ENCODE results near the gene ACP2.

Gene ACP2

DNA sequence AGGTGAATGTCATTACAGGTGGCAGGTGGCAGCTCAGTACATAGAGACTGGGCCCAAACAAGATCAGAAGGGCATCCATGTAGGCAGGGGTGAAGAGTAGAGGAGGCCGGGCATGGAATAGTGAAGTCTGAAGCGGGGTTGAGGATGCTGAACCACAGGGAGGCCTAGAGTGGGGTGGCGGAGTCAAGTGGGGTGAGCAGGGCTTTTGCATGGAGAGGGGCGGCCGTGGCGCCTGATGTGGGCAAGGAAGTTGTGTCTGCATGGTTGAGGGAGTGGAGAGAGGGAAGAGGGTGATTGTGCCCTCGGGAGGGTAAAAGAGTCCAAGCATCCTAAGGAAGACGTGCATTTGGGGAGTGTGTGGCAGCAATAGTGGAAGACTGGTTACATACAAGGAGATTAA lies 19.5 kb downstream of the ACP2 start:
- no peak for TF ChIP-seq TAF1 (IDR thresholded peaks at IDR 0.05; ENCODE audit: low read depth)

DNA sequence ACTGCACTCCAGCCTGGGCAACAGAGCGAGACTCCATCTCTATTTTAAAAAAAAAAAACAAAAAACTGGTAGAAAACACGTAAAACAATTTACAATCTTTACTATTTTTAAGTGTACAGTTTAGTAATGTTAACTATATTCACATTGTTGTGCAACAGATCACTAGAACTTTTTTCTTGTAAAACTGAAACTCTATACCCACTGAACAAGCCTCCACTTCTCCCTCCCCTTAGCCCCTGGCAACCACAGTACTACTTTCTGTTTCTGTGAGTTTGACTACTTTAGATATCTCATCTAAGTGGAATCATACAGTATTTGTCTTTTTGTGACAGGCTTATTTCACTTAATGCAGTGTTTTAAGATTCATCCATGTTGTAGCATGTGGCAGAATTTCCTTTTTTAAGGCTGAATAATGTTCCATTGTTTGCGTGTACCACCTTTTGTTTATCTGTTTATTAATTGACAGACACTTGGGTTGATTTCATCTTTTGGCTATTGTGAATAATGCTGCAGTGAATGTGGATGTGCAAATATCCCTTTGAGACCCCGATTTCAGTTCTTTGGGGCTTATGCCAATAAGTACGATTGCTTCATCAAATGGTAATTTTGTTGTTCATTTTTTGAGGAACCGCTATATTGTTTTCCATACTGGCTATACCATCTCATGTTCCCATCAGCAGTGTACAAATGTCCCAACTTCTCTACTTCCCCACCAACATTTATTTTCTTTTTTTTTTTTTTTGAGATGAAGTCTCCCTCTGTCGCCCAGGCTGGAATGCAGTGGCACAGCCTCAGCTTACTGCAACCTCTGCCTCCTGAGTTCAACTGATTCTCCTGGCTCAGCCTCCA lies 22.8 kb downstream of the ACP2 start:
- no peak for TF ChIP-seq TCF12 (IDR thresholded peaks at IDR 0.05; ENCODE audit: low read depth)
- TF ChIP-seq, protein P1, sequence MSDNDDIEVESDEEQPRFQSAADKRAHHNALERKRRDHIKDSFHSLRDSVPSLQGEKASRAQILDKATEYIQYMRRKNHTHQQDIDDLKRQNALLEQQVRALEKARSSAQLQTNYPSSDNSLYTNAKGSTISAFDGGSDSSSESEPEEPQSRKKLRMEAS (IDR thresholded peaks at IDR 0.05) = no peak
- TF ChIP-seq CEBPB (IDR thresholded peaks at IDR 0.05) = no peak
- TF ChIP-seq EGR1 (IDR thresholded peaks at IDR 0.05) = no peak
- TF ChIP-seq ZBTB7A (IDR thresholded peaks at IDR 0.05; ENCODE audit: low read depth) = no peak
- no peak for TF ChIP-seq TEAD4 (IDR thresholded peaks at IDR 0.05)
- TF ChIP-seq TAF1 (IDR thresholded peaks at IDR 0.05; ENCODE audit: low read depth) = no peak
- no peak for TF ChIP-seq EP300 (IDR thresholded peaks at IDR 0.05; ENCODE audit: borderline replicate concordance)
- TF ChIP-seq YY1 (IDR thresholded peaks at IDR 0.05; ENCODE audit: low read depth) = no peak
- TF ChIP-seq, protein P2, sequence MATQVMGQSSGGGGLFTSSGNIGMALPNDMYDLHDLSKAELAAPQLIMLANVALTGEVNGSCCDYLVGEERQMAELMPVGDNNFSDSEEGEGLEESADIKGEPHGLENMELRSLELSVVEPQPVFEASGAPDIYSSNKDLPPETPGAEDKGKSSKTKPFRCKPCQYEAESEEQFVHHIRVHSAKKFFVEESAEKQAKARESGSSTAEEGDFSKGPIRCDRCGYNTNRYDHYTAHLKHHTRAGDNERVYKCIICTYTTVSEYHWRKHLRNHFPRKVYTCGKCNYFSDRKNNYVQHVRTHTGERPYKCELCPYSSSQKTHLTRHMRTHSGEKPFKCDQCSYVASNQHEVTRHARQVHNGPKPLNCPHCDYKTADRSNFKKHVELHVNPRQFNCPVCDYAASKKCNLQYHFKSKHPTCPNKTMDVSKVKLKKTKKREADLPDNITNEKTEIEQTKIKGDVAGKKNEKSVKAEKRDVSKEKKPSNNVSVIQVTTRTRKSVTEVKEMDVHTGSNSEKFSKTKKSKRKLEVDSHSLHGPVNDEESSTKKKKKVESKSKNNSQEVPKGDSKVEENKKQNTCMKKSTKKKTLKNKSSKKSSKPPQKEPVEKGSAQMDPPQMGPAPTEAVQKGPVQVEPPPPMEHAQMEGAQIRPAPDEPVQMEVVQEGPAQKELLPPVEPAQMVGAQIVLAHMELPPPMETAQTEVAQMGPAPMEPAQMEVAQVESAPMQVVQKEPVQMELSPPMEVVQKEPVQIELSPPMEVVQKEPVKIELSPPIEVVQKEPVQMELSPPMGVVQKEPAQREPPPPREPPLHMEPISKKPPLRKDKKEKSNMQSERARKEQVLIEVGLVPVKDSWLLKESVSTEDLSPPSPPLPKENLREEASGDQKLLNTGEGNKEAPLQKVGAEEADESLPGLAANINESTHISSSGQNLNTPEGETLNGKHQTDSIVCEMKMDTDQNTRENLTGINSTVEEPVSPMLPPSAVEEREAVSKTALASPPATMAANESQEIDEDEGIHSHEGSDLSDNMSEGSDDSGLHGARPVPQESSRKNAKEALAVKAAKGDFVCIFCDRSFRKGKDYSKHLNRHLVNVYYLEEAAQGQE (IDR thresholded peaks at IDR 0.05; ENCODE audit: low read depth) = no peak
- TF ChIP-seq, protein P3, sequence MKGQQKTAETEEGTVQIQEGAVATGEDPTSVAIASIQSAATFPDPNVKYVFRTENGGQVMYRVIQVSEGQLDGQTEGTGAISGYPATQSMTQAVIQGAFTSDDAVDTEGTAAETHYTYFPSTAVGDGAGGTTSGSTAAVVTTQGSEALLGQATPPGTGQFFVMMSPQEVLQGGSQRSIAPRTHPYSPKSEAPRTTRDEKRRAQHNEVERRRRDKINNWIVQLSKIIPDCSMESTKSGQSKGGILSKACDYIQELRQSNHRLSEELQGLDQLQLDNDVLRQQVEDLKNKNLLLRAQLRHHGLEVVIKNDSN (IDR thresholded peaks at IDR 0.05) = no peak
- TF ChIP-seq FOXM1 (IDR thresholded peaks at IDR 0.05; ENCODE audit: borderline replicate concordance, low read depth) = no peak
- no peak for TF ChIP-seq CREB1 (IDR thresholded peaks at IDR 0.05; ENCODE audit: low read depth)
- TF ChIP-seq NFIC (IDR thresholded peaks at IDR 0.05) = no peak
- no peak for TF ChIP-seq RAD21 (IDR thresholded peaks at IDR 0.05; ENCODE audit: low read depth)

DNA sequence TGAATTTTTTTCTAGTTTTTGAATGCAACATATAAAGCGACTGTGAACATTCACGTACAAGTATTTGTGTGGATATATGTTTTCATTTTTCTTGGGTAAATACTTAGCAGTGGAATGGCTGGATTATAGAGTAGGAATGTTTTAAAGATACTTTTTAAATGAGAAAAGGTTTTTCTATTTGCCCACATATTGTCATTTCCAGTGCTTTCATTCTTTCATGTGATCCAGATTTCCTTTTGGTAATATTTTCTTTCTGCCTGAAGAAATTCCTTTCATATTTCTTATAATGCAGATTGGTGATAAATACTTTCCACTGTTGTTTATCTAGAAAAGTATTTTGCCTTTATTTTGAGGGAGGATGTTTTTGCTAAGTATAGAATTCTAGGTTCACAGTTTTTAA lies 25.9 kb downstream of the ACP2 start:
- TF ChIP-seq, protein P3 (IDR thresholded peaks at IDR 0.05) = no peak
- TF ChIP-seq NFIC (IDR thresholded peaks at IDR 0.05) (no peak), TAF1 (IDR thresholded peaks at IDR 0.05; ENCODE audit: low read depth) (no peak), EGR1 (IDR thresholded peaks at IDR 0.05) (no peak), TCF12 (IDR thresholded peaks at IDR 0.05; ENCODE audit: low read depth) (no peak), EP300 (IDR thresholded peaks at IDR 0.05; ENCODE audit: borderline replicate concordance) (no peak), RAD21 (IDR thresholded peaks at IDR 0.05; ENCODE audit: low read depth) (no peak)
- TF ChIP-seq, protein P2 (IDR thresholded peaks at IDR 0.05; ENCODE audit: low read depth) = no peak
- TF ChIP-seq, protein P1 (IDR thresholded peaks at IDR 0.05) = no peak

DNA sequence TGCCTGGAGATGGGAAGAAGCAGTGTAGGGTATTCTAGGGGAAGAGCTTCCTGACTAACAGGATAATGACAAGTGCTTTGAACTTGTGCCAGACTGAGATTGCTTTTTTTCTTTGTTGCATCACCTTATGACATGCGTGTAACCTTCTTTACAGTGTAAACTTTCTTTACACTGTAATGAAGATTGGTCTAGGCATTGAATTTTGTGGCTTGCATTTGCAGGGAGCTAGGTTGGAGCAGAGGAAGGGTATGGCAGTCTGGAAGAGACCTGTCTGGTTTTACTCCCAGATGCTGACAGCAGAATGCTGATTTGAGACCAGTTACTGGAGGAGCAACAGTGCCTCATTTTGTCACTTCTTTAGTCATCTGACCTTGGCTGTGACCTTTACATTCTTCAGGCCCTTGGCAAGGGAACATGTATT lies 28.2 kb downstream of the ACP2 start:
- TF ChIP-seq FOXM1 (IDR thresholded peaks at IDR 0.05; ENCODE audit: borderline replicate concordance, low read depth) (no peak), ZBTB7A (IDR thresholded peaks at IDR 0.05; ENCODE audit: low read depth) (no peak), EGR1 (IDR thresholded peaks at IDR 0.05) (no peak), RAD21 (IDR thresholded peaks at IDR 0.05; ENCODE audit: low read depth) (no peak), TEAD4 (IDR thresholded peaks at IDR 0.05) (no peak), CREB1 (IDR thresholded peaks at IDR 0.05; ENCODE audit: low read depth) (no peak), TAF1 (IDR thresholded peaks at IDR 0.05; ENCODE audit: low read depth) (no peak), NFIC (IDR thresholded peaks at IDR 0.05) (no peak), CEBPB (IDR thresholded peaks at IDR 0.05) (no peak), TCF12 (IDR thresholded peaks at IDR 0.05; ENCODE audit: low read depth) (no peak), YY1 (IDR thresholded peaks at IDR 0.05; ENCODE audit: low read depth) (no peak), EP300 (IDR thresholded peaks at IDR 0.05; ENCODE audit: borderline replicate concordance) (no peak)
- TF ChIP-seq, protein P2 (IDR thresholded peaks at IDR 0.05; ENCODE audit: low read depth) = no peak
- TF ChIP-seq, protein P1 (IDR thresholded peaks at IDR 0.05) = no peak
- TF ChIP-seq, protein P3 (IDR thresholded peaks at IDR 0.05) = no peak
